ENCODE measurements around the gene SAMHD1.

The SAMHD1 gene

DNA sequence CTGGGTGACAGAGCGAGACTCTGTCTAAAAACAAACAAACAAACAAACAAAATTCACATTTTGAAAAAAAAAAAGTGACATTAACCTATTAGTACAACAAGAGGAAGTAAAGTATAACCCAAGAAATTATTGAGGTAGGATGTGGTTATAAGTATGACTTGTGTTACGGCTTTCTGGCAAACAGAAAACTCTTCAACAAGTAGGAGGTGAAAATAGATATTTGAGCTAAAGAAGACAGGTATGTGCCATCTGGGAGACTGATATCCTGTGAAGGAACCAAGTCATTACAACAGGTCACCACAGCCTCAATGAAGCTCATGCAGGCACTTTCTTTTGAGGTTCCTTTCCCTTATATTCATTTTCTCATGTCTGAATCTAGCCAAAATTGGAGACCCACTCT, 46.8 kb downstream of the SAMHD1 start:
- H3K4me3 ChIP-seq (ENCODE audit: low read depth, low read length) = no peak overlapping the region
- TF ChIP-seq, protein P1, sequence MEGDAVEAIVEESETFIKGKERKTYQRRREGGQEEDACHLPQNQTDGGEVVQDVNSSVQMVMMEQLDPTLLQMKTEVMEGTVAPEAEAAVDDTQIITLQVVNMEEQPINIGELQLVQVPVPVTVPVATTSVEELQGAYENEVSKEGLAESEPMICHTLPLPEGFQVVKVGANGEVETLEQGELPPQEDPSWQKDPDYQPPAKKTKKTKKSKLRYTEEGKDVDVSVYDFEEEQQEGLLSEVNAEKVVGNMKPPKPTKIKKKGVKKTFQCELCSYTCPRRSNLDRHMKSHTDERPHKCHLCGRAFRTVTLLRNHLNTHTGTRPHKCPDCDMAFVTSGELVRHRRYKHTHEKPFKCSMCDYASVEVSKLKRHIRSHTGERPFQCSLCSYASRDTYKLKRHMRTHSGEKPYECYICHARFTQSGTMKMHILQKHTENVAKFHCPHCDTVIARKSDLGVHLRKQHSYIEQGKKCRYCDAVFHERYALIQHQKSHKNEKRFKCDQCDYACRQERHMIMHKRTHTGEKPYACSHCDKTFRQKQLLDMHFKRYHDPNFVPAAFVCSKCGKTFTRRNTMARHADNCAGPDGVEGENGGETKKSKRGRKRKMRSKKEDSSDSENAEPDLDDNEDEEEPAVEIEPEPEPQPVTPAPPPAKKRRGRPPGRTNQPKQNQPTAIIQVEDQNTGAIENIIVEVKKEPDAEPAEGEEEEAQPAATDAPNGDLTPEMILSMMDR (IDR thresholded peaks at IDR 0.05; ENCODE audit: low read depth, low read length) = no peak

DNA sequence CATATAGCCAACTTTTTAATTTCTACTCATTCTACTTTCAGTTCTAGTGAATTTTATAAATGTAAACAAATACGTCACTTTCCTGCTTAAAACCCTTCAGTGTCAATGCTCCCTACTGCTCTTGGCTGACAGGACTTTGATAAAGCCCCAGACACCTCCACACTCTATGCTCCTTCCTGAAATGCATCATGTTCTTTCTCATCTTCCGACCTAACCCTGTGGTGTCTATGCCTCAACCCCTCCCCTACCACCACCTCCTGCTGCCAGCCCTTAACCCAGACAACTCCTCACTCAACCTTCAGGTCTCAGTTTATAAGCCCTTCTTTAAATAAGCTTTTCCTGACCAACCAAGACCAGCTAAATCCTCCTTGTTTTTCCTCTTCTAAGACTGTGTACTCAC, 56.5 kb downstream of the SAMHD1 start:
- TF ChIP-seq, protein P1 (IDR thresholded peaks at IDR 0.05; ENCODE audit: low read depth, low read length) = no peak
- no peak overlapping the region for H3K4me3 ChIP-seq (ENCODE audit: low read depth, low read length)

DNA sequence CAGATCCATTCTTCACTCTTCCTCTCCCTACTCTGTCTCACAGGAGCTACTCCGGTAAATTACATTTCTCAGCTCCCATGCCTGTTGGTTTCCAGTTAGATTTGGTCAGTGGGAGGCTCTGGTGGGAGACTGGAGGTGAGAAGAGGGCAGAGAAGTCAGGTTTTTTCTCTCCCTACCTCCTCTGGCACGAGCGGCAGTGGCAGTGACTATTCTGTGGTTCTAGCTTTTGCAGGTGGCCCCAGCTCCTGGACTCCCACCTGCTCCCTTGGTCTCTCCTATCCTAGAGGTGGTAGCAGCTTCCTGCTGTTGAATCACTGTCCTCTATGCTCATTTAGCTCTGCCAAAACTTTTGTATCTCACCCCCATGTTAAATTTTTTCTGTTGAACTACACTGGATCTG, 57.7 kb downstream of the SAMHD1 start:
- H3K4me3 ChIP-seq (ENCODE audit: low read depth, low read length) = no peak overlapping the region
- TF ChIP-seq, protein P1 (IDR thresholded peaks at IDR 0.05; ENCODE audit: low read depth, low read length) = no peak

DNA sequence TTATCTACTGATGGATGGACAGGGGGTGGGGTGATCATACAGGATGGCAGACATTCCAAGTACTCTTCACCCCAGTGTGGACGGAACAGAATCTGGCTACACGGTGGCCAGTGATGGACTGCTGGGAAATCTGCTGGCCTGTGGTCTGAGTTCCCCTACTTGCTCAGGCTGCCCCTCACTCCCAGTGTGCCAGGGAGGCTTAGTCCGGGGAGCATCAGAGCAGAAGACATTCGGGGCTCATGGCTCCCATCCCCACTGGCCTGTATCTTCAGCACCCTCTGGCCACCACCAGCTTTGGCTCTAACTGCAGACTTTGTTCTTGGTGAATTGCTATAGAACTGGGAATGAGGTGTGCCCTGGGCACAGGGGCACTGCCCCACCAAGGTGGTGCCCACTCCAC, 60.3 kb downstream of the SAMHD1 start:
- no peak overlapping the region for H3K4me3 ChIP-seq (ENCODE audit: low read depth, low read length)
- TF ChIP-seq, protein P1 (IDR thresholded peaks at IDR 0.05; ENCODE audit: low read depth, low read length) = no peak

DNA sequence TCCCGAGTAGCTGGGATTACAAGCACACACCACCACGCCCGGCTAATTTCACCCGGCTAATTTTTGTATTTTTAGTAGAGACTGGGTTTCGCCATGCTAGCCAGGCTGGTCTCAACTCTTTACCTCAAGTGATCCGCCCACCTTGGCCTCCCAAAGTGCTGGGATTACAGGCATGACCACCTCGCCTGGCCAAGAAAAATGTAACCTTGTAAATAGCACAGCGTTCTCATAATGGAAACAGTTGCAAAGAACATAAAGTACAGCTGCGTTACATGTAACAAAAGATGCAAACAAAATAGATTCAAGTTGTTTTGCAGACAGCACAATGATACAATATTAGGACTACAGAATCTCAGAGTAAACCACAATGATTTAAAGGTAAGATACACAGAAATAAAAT, 60.9 kb downstream of the SAMHD1 start:
- H3K4me3 ChIP-seq (ENCODE audit: low read depth, low read length) = no peak overlapping the region
- TF ChIP-seq, protein P1 (IDR thresholded peaks at IDR 0.05; ENCODE audit: low read depth, low read length) = no peak

DNA sequence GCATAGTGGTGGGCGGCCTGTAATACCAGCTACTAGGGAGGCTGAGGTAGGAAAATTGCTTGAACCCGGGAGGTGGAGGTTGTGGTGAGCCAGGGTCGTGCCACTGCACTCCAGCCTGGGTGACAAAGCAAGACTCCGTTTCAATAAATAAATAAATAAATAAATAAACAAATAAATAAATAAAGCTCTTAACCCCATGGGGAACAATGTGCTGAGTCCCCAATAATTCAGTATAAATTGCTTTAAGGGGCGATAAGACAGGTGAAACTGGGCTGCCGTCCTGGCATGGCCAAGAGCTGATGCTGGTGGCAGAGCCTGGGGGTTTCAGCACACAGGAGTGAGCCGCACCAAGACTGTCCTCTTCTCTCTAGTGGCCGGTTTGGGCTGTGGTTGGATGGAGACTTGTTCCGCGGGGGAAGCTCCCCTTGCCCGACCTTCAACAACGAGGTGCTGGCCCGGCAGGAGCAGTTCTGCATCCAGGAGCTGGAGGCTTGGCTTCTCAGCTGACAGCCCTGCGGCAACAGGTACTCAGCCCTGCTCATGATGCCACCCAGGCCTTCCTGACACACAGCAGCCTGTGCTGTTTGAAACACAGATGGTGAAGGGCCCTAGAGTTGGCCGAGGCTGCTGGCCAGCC, 62.5 kb downstream of the SAMHD1 start:
- TF ChIP-seq, protein P1 (IDR thresholded peaks at IDR 0.05; ENCODE audit: low read depth, low read length) = no peak

DNA sequence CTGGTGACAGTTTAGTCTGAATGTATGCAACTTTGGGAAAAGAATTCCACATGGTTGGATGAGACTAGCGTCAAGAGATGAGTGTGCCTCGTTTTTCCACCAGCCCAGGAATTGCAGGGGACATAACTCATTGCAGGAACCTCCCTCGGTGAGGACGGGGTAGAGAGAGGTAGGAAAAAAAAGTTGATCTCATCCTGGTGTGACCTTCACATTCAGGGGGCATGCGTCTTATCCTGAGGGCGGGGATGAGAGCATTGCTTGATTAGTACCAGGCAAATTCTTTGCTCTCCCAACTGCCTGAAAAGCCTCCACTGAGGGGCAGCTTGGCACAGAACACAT, 63.8 kb downstream of the SAMHD1 start:
- TF ChIP-seq, protein P1 (IDR thresholded peaks at IDR 0.05; ENCODE audit: low read depth, low read length) = no peak
- no peak overlapping the region for H3K4me3 ChIP-seq (ENCODE audit: low read depth, low read length)

More for the DNA sequence above, 62.5 kb downstream of the SAMHD1 start:
- H3K4me3 ChIP-seq (ENCODE audit: low read depth, low read length) = no peak overlapping the region
